Measurements from ENCODE around the gene PSAT1. TPM values are rescaled to one million over a fixed set of nuclear protein-coding genes. Genes with fewer than 3 reads are reported as not detected.

PSAT1 gene
- total RNA-seq, 2 donors from 2014 or later, result 21.8 to 49.3 TPM

DNA sequence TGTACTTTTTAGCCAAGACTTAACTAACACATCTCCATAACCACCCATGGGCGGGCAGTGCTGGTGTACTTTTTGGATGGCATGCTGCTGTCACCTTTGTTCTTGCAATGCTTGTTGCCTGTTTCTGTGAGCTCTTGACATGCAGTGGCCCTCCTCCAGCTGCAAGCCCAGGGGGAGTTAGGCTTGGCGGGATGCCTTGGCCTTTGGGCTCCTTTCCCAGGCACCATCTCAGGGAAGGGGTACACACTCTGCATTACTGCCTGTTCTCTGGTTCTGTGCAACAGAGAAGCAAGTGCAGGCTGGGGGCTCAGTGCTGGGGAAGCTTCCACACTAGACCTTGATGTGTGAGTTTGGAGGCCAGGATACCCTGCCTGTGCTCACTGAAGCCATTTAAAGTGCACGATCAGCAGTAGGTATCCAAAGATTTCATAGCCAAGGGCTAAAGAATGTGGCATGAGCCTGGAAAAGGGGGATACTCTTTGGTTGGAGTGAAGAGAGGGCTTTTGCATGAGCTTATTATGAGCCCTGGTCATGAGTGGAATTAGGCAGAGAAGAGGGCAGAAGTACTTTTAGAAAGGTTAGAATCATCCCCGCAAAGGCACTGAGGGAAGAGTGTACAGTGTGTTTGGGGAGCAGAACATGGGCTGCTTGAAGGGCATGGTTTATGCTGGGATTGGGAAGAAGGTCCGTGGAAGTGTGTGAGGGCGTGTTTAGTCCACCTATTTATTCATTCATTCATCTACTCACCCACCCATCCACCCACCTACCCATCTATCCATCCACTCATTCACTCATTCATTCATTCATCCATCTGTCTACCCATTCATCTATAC lies 22.5 kb downstream of the PSAT1 start:
- peaks cover 24% of the 10 kb centered on the region for H3K4me1 ChIP-seq
- no peaks in the 10 kb centered on the region for H3K27me3 ChIP-seq
- TF ChIP-seq CTCF (IDR thresholded peaks at IDR 0.05) (no peak), POLR2A (IDR thresholded peaks at IDR 0.05) (no peak)
- H3K27ac ChIP-seq, result no peak overlapping the region
- intact Hi-C loops (cut with DNase I), result no loop called here
- no peaks in the 10 kb centered on the region for H3K36me3 ChIP-seq (replicated peaks in 1 of 2; ENCODE audit: insufficient read depth in 1 of 2, low read depth in 2 of 2)
- no peak overlapping the region for H3K4me3 ChIP-seq
- ATAC-seq, result no peak
- no peak for DNase-seq
- no peaks in the 10 kb centered on the region for H3K9me3 ChIP-seq
- 89 to 90% methylated on average over 6 of the region's 6 CpGs for WGBS, 2 donors

- DNase-seq, result no peak
- H3K4me3 ChIP-seq, result no peak overlapping the region
- no peaks in the 10 kb centered on the region for H3K36me3 ChIP-seq (replicated peaks in 1 of 2; ENCODE audit: insufficient read depth in 1 of 2, low read depth in 2 of 2)
- H3K27ac ChIP-seq, result no peak overlapping the region
- H3K4me1 ChIP-seq, result peaks cover 25% of the 10 kb centered on the region
- H3K9me3 ChIP-seq, result no peaks in the 10 kb centered on the region
- TF ChIP-seq CTCF (IDR thresholded peaks at IDR 0.05), result no peak
- no peak for TF ChIP-seq POLR2A (IDR thresholded peaks at IDR 0.05)
- WGBS, 2 donors, result 79 to 91% methylated on average over 4 of the region's 4 CpGs
- H3K27me3 ChIP-seq, result no peaks in the 10 kb centered on the region
- no peak for ATAC-seq
- intact Hi-C loops (cut with DNase I), result no loop called here
These were observed 23.2 kb downstream of the PSAT1 start for GRCh38 chr9:78320030-78320693.

- Histone ChIP-seq H3K27ac (no peak overlapping the region), H3K36me3 (replicated peaks in 1 of 2; ENCODE audit: insufficient read depth in 1 of 2, low read depth in 2 of 2) (no peaks in the 10 kb centered on the region), H3K4me1 (peaks cover 25% of the 10 kb centered on the region), H3K9me3 (no peaks in the 10 kb centered on the region), H3K27me3 (no peaks in the 10 kb centered on the region), H3K4me3 (no peak overlapping the region)
- intact Hi-C loops (cut with DNase I), result no loop called here
- 88 to 95% methylated on average over 4 of the region's 4 CpGs for WGBS, 2 donors
- TF ChIP-seq CTCF (IDR thresholded peaks at IDR 0.05) (no peak), POLR2A (IDR thresholded peaks at IDR 0.05) (no peak)
- ATAC-seq (no peak), DNase-seq (no peak)
These were observed 24.1 kb downstream of the PSAT1 start for GRCh38 chr9:78320875-78321496.

- 79 to 84% methylated on average over 7 of the region's 7 CpGs for WGBS, 2 donors
- no peaks in the 10 kb centered on the region for H3K27me3 ChIP-seq
- TF ChIP-seq POLR2A (IDR thresholded peaks at IDR 0.05) (no peak), CTCF (IDR thresholded peaks at IDR 0.05) (no peak)
- no peaks in the 10 kb centered on the region for H3K36me3 ChIP-seq (replicated peaks in 1 of 2; ENCODE audit: insufficient read depth in 1 of 2, low read depth in 2 of 2)
- no peaks in the 10 kb centered on the region for H3K9me3 ChIP-seq
- ATAC-seq (no peak), DNase-seq (no peak)
- no peak overlapping the region for H3K27ac ChIP-seq
- intact Hi-C loops (cut with DNase I), result no loop called here
- H3K4me1 ChIP-seq, result peaks cover 25% of the 10 kb centered on the region
- H3K4me3 ChIP-seq, result no peak overlapping the region
These were observed 24.6 kb downstream of the PSAT1 start for GRCh38 chr9:78321505-78321904.
